ENCODE data around the gene LARP4.

- TF ChIP-seq CTCF (IDR thresholded peaks at IDR 0.05) (no peak), POLR2AphosphoS5 (IDR thresholded peaks at IDR 0.05) (peak; percentile 98)
Measured at GRCh38 chr12:50400638-50401499, at the start of gene LARP4.

Data from prostate gland (tissue), 2 donors.